ENCODE data around the gene BZW2. TPM values are rescaled to one million over a fixed set of nuclear protein-coding genes. Genes with fewer than 3 reads are reported as not detected.
A peak's percentile ranks its signal among the peaks of the same experiment; 100 is the strongest.
"Not testable (repeated sequence)": the region's sequence is repeated elsewhere in the genome, so short reads cannot be mapped to it uniquely, and the experiment has no call there.

Gene BZW2
- total RNA-seq, 1 donor from 2014 or later = 89.8 TPM

GRCh38 chr7:16671811-16672210 lies 25.8 kb downstream of the BZW2 start:
- peaks cover 10% of the 10 kb centered on the region for H3K9me3 Mint-ChIP-seq
- H3K27me3 Mint-ChIP-seq = no peaks in the 10 kb centered on the region
- no peak overlapping the region for H3K4me3 Mint-ChIP-seq
- no peak for DNase-seq (ENCODE audit: extremely low spot score, unreplicated experiment)
- H3K4me1 Mint-ChIP-seq (ENCODE audit: unreplicated experiment) = peaks cover 18% of the 10 kb centered on the region
- H3K36me3 Mint-ChIP-seq = peaks cover 61% of the 10 kb centered on the region
- no peak for TF ChIP-seq CTCF (conservative IDR thresholded peaks at IDR 0.05)
- no peak overlapping the region for H3K27ac Mint-ChIP-seq

GRCh38 chr7:16675277-16675676 lies 29.3 kb downstream of the BZW2 start:
- Mint-ChIP-seq H3K4me3 (no peak overlapping the region), H3K27me3 (no peaks in the 10 kb centered on the region), H3K36me3 (peaks cover 63% of the 10 kb centered on the region), H3K27ac (peak overlapping the region; percentile 59), H3K9me3 (peaks cover 10% of the 10 kb centered on the region), H3K4me1 (ENCODE audit: unreplicated experiment) (peaks cover 8% of the 10 kb centered on the region)
- no peak for TF ChIP-seq CTCF (conservative IDR thresholded peaks at IDR 0.05)
- DNase-seq (ENCODE audit: extremely low spot score, unreplicated experiment) = no peak

- H3K4me1 Mint-ChIP-seq (ENCODE audit: unreplicated experiment) = peaks cover 8% of the 10 kb centered on the region
- peaks cover 57% of the 10 kb centered on the region for H3K36me3 Mint-ChIP-seq
These were observed 32.1 kb downstream of the BZW2 start for GRCh38 chr7:16677978-16678494.

GRCh38 chr7:16678645-16679566 lies 32.9 kb downstream of the BZW2 start:
- H3K36me3 Mint-ChIP-seq = peaks cover 59% of the 10 kb centered on the region
- not testable (repeated sequence) for DNase-seq (ENCODE audit: extremely low spot score, unreplicated experiment); H3K9me3 Mint-ChIP-seq; H3K27me3 Mint-ChIP-seq; H3K4me1 Mint-ChIP-seq (ENCODE audit: unreplicated experiment)
- H3K4me3 Mint-ChIP-seq = peak overlapping the region; percentile 34
- peak overlapping the region; percentile 57 for H3K27ac Mint-ChIP-seq

More at GRCh38 chr7:16677978-16678494, 32.1 kb downstream of the BZW2 start:
- TF ChIP-seq CTCF (conservative IDR thresholded peaks at IDR 0.05) = no peak
- Mint-ChIP-seq H3K27me3 (no peaks in the 10 kb centered on the region), H3K4me3 (no peak overlapping the region), H3K9me3 (no peaks in the 10 kb centered on the region), H3K27ac (no peak overlapping the region)
- DNase-seq (ENCODE audit: extremely low spot score, unreplicated experiment) = no peak

GRCh38 chr7:16684935-16685334 lies 39.0 kb downstream of the BZW2 start:
- no peak for TF ChIP-seq CTCF (conservative IDR thresholded peaks at IDR 0.05)
- H3K4me1 Mint-ChIP-seq (ENCODE audit: unreplicated experiment) = peaks cover 15% of the 10 kb centered on the region
- H3K4me3 Mint-ChIP-seq = no peak overlapping the region
- no peak for DNase-seq (ENCODE audit: extremely low spot score, unreplicated experiment)
- peak overlapping the region; percentile 87 for H3K27ac Mint-ChIP-seq
- peaks cover 4% of the 10 kb centered on the region for H3K9me3 Mint-ChIP-seq
- H3K36me3 Mint-ChIP-seq = peaks cover 58% of the 10 kb centered on the region
- no peaks in the 10 kb centered on the region for H3K27me3 Mint-ChIP-seq

GRCh38 chr7:16685535-16685934 lies 39.6 kb downstream of the BZW2 start:
- H3K36me3 Mint-ChIP-seq = peaks cover 55% of the 10 kb centered on the region
- peak overlapping the region; percentile 64 for H3K4me3 Mint-ChIP-seq
- TF ChIP-seq CTCF (conservative IDR thresholded peaks at IDR 0.05) = no peak
- H3K4me1 Mint-ChIP-seq (ENCODE audit: unreplicated experiment) = peaks cover 15% of the 10 kb centered on the region
- H3K9me3 Mint-ChIP-seq = peaks cover 4% of the 10 kb centered on the region
- DNase-seq (ENCODE audit: extremely low spot score, unreplicated experiment) = no peak
- H3K27me3 Mint-ChIP-seq = no peaks in the 10 kb centered on the region
- H3K27ac Mint-ChIP-seq = peak overlapping the region; percentile 87
